ENCODE data around the gene COG6. TPM values are rescaled to one million over a fixed set of nuclear protein-coding genes. Genes with fewer than 3 reads are reported as not detected.

Gene COG6
- total RNA-seq, 1 experiment from 2014 or later = 23.7 TPM

- BruUV-seq (replicated peaks) = no TSS peak
- no peak overlapping the region for H3K27ac Mint-ChIP-seq (ENCODE audit: unreplicated experiment)
- CTCF ChIA-PET = no interaction called here
- no peaks in the 10 kb centered on the region for H3K4me1 Mint-ChIP-seq (ENCODE audit: low read depth, unreplicated experiment)
- H3K9me3 Mint-ChIP-seq (ENCODE audit: low read depth, unreplicated experiment) = no peaks in the 10 kb centered on the region
- H3K27me3 Mint-ChIP-seq (ENCODE audit: unreplicated experiment) = no peaks in the 10 kb centered on the region
- no peak for DNase-seq
- TF ChIP-seq CTCF (IDR thresholded peaks at IDR 0.05; ENCODE audit: unreplicated experiment) = no peak
- no peaks in the 10 kb centered on the region for H3K36me3 Mint-ChIP-seq (ENCODE audit: insufficient read depth, unreplicated experiment)
- no peak overlapping the region for H3K4me3 Mint-ChIP-seq (ENCODE audit: low read depth, unreplicated experiment)
- intact Hi-C loops (cut with micrococcal nuclease; ENCODE audit: unreplicated experiment) = no loop called here
Observed at GRCh38 chr13:39632994-39633393, 22.5 kb upstream of the COG6 start.

- no peak for DNase-seq
- Mint-ChIP-seq H3K27ac (ENCODE audit: unreplicated experiment) (no peak overlapping the region), H3K4me1 (ENCODE audit: low read depth, unreplicated experiment) (no peaks in the 10 kb centered on the region), H3K9me3 (ENCODE audit: low read depth, unreplicated experiment) (no peaks in the 10 kb centered on the region), H3K27me3 (ENCODE audit: unreplicated experiment) (peaks cover 5% of the 10 kb centered on the region), H3K4me3 (ENCODE audit: low read depth, unreplicated experiment) (no peak overlapping the region), H3K36me3 (ENCODE audit: insufficient read depth, unreplicated experiment) (no peaks in the 10 kb centered on the region)
- CTCF ChIA-PET = no interaction called here
- no peak for TF ChIP-seq CTCF (IDR thresholded peaks at IDR 0.05; ENCODE audit: unreplicated experiment)
- no TSS peak for BruUV-seq (replicated peaks)
- intact Hi-C loops (cut with micrococcal nuclease; ENCODE audit: unreplicated experiment) = no loop called here
Observed at GRCh38 chr13:39635564-39635963, 19.9 kb upstream of the COG6 start.

GRCh38 chr13:39637890-39638289 is 17.6 kb upstream of the COG6 start:
- intact Hi-C loops (cut with micrococcal nuclease; ENCODE audit: unreplicated experiment) = no loop called here
- no peak overlapping the region for H3K4me3 Mint-ChIP-seq (ENCODE audit: low read depth, unreplicated experiment)
- no peaks in the 10 kb centered on the region for H3K36me3 Mint-ChIP-seq (ENCODE audit: insufficient read depth, unreplicated experiment)
- CTCF ChIA-PET = no interaction called here
- H3K27ac Mint-ChIP-seq (ENCODE audit: unreplicated experiment) = no peak overlapping the region
- H3K4me1 Mint-ChIP-seq (ENCODE audit: low read depth, unreplicated experiment) = no peaks in the 10 kb centered on the region
- DNase-seq = no peak
- H3K9me3 Mint-ChIP-seq (ENCODE audit: low read depth, unreplicated experiment) = peaks cover 2% of the 10 kb centered on the region
- H3K27me3 Mint-ChIP-seq (ENCODE audit: unreplicated experiment) = peaks cover 28% of the 10 kb centered on the region
- no TSS peak for BruUV-seq (replicated peaks)
- TF ChIP-seq CTCF (IDR thresholded peaks at IDR 0.05; ENCODE audit: unreplicated experiment) = no peak

- no peaks in the 10 kb centered on the region for H3K4me1 Mint-ChIP-seq (ENCODE audit: low read depth, unreplicated experiment)
- H3K27me3 Mint-ChIP-seq (ENCODE audit: unreplicated experiment) = peaks cover 29% of the 10 kb centered on the region
- peaks cover 2% of the 10 kb centered on the region for H3K9me3 Mint-ChIP-seq (ENCODE audit: low read depth, unreplicated experiment)
- no peak for TF ChIP-seq CTCF (IDR thresholded peaks at IDR 0.05; ENCODE audit: unreplicated experiment)
- BruUV-seq (replicated peaks) = no TSS peak
- H3K27ac Mint-ChIP-seq (ENCODE audit: unreplicated experiment) = no peak overlapping the region
- H3K4me3 Mint-ChIP-seq (ENCODE audit: low read depth, unreplicated experiment) = no peak overlapping the region
- CTCF ChIA-PET = no interaction called here
- intact Hi-C loops (cut with micrococcal nuclease; ENCODE audit: unreplicated experiment) = no loop called here
- H3K36me3 Mint-ChIP-seq (ENCODE audit: insufficient read depth, unreplicated experiment) = no peaks in the 10 kb centered on the region
- DNase-seq = no peak
Observed at GRCh38 chr13:39641645-39642044, 13.8 kb upstream of the COG6 start.

- no peak for TF ChIP-seq CTCF (IDR thresholded peaks at IDR 0.05; ENCODE audit: unreplicated experiment)
- H3K36me3 Mint-ChIP-seq (ENCODE audit: insufficient read depth, unreplicated experiment) = no peaks in the 10 kb centered on the region
- H3K9me3 Mint-ChIP-seq (ENCODE audit: low read depth, unreplicated experiment) = no peaks in the 10 kb centered on the region
- no peak for DNase-seq
- CTCF ChIA-PET = no interaction called here
- H3K4me3 Mint-ChIP-seq (ENCODE audit: low read depth, unreplicated experiment) = no peak overlapping the region
- H3K27me3 Mint-ChIP-seq (ENCODE audit: unreplicated experiment) = peaks cover 19% of the 10 kb centered on the region
- no peaks in the 10 kb centered on the region for H3K4me1 Mint-ChIP-seq (ENCODE audit: low read depth, unreplicated experiment)
- intact Hi-C loops (cut with micrococcal nuclease; ENCODE audit: unreplicated experiment) = no loop called here
- no TSS peak for BruUV-seq (replicated peaks)
- H3K27ac Mint-ChIP-seq (ENCODE audit: unreplicated experiment) = no peak overlapping the region
Observed at GRCh38 chr13:39646122-39646521, 9.3 kb upstream of the COG6 start.

Measured in Calu3 (cell line).